HEK293 (cell line): ENCODE results near the gene ZEB2.
A peak's percentile ranks its signal among the peaks of the same experiment; 100 is the strongest.

Experiments
- CTCF ChIA-PET: fragments of 350-600 bp; formaldehyde crosslinking; extraction: SDS; loops from one replicate; lab custom pipeline; 2021; ENCODE audit warnings: antibody characterized with exemption; lab: Yijun Ruan, JAX
- POLR2A ChIA-PET: fragments of 300-600 bp; formaldehyde crosslinking; extraction: SDS; loops from one replicate; lab custom pipeline; 2020; ENCODE audit warnings: antibody characterized with exemption, inconsistent platforms; lab: Yijun Ruan, JAX
- H3K27ac ChIP-seq: fragments of 200-500 bp; sonication (Bioruptor generic); 2 replicates; pipeline ENCODE4 v1.5.1; 2014; ENCODE audit warnings: low read depth, low read length, control low read depth, inconsistent platforms; ENCODE audit errors: extremely low read depth
- H3K36me3 ChIP-seq, 2 experiments: fragments of 200-500 bp in 1 of 2; sonication (Bioruptor generic) in 1 of 2; 1 replicate in 1 of 2; 2 replicates in 1 of 2; pipeline ENCODE4 v1.5.1; 2014 to 2017; ENCODE audit warnings: inconsistent platforms in 2 of 2, low read length in 2 of 2; ENCODE audit not compliant: control insufficient read depth in 2 of 2, insufficient read depth in 1 of 2
- H3K4me1 ChIP-seq: fragments of 200-500 bp; sonication (Bioruptor generic); 2 replicates; pipeline ENCODE4 v1.5.1; 2014; ENCODE audit warnings: mild to moderate bottlenecking, low read length, inconsistent platforms; ENCODE audit not compliant: control insufficient read depth, insufficient read depth
- H3K4me3 ChIP-seq: 2 replicates; pipeline ENCODE4 v1.5.1; 2011; ENCODE audit warnings: low read depth, mild to moderate bottlenecking, control low read depth, low read length, moderate library complexity
- H3K9me3 ChIP-seq: fragments of 200-500 bp; sonication (Bioruptor generic); 2 replicates; pipeline ENCODE4 v1.5.1; 2014; ENCODE audit warnings: low read depth, low read length, inconsistent platforms; ENCODE audit not compliant: control insufficient read depth, insufficient read depth
- HOXD13 ChIP-seq: sonication (generic); formaldehyde crosslinking; IDR thresholded peaks from 2 replicates; pipeline ENCODE4 v1.8.0; 2022; ENCODE audit warnings: missing genetic modification reagents, borderline replicate concordance
- TRIM28 ChIP-seq: IDR thresholded peaks from 2 replicates; pipeline ENCODE4 v1.6.1; 2011; ENCODE audit warnings: low read length, control low read depth, borderline replicate concordance
- ZBTB1 ChIP-seq: fragments of 450-650 bp; formaldehyde crosslinking; IDR thresholded peaks from 2 replicates; pipeline ENCODE4 v1.5.1; 2016; ENCODE audit warnings: missing biosample characterization, missing genetic modification characterization
- ZBTB8A ChIP-seq: fragments of 450-650 bp; formaldehyde crosslinking; IDR thresholded peaks from 2 replicates; pipeline ENCODE4 v1.5.1; 2016; ENCODE audit warnings: missing biosample characterization, missing genetic modification characterization
- ZNF292 ChIP-seq: fragments of 450-650 bp; formaldehyde crosslinking; IDR thresholded peaks from 2 replicates; pipeline ENCODE4 v1.5.1; 2016; ENCODE audit warnings: low read depth, missing biosample characterization, missing genetic modification characterization, borderline replicate concordance
- ZNF335 ChIP-seq: fragments of 450-650 bp; formaldehyde crosslinking; conservative IDR thresholded peaks from 2 replicates; pipeline ENCODE4 v1.5.1; 2016; ENCODE audit warnings: missing biosample characterization, missing genetic modification characterization
- ZNF341 ChIP-seq: fragments of 450-650 bp; formaldehyde crosslinking; IDR thresholded peaks from 2 replicates; pipeline ENCODE4; 2016; ENCODE audit warnings: low read depth, missing biosample characterization, missing genetic modification characterization
- ZNF416 ChIP-seq: fragments of 450-650 bp; formaldehyde crosslinking; IDR thresholded peaks from 2 replicates; pipeline ENCODE4 v1.5.1; 2016; ENCODE audit warnings: missing biosample characterization, missing genetic modification characterization
- ZNF561 ChIP-seq: fragments of 450-650 bp; IDR thresholded peaks from 2 replicates; pipeline ENCODE4 v1.5.1; 2018; ENCODE audit warnings: missing biosample characterization, missing genetic modification characterization, borderline replicate concordance
- ZNF596 ChIP-seq: fragments of 450-650 bp; IDR thresholded peaks from 2 replicates; pipeline ENCODE4 v1.5.0; 2018; ENCODE audit warnings: missing biosample characterization, mild to moderate bottlenecking, missing genetic modification characterization, moderate library complexity
- ZNF610 ChIP-seq: fragments of 450-650 bp; formaldehyde crosslinking; IDR thresholded peaks from 2 replicates; pipeline ENCODE4 v1.5.1; 2016; ENCODE audit warnings: missing biosample characterization, missing genetic modification characterization, borderline replicate concordance
- ZNF624 ChIP-seq: fragments of 450-650 bp; formaldehyde crosslinking; IDR thresholded peaks from 2 replicates; pipeline ENCODE4 v1.5.1; 2017; ENCODE audit warnings: missing biosample characterization, missing genetic modification characterization
- ZNF626 ChIP-seq: fragments of 450-650 bp; sonication (Bioruptor Pico); formaldehyde crosslinking; IDR thresholded peaks from 2 replicates; pipeline ENCODE4 v1.5.1; 2018; ENCODE audit warnings: missing biosample characterization, missing genetic modification characterization, inconsistent platforms
- ZNF830 ChIP-seq: fragments of 450-650 bp; IDR thresholded peaks from 2 replicates; pipeline ENCODE4 v1.5.0; 2018; ENCODE audit warnings: missing biosample characterization, missing genetic modification characterization, low read depth, mild to moderate bottlenecking, moderate library complexity
- ZNF843 ChIP-seq: fragments of 450-650 bp; formaldehyde crosslinking; IDR thresholded peaks from 2 replicates; pipeline ENCODE4 v1.5.1; 2016; ENCODE audit warnings: missing biosample characterization, missing genetic modification characterization
- TF ChIP-seq, protein P1 (sequence below): fragments of 450-650 bp; formaldehyde crosslinking; conservative IDR thresholded peaks from 2 replicates; pipeline ENCODE4 v1.5.1; 2016; ENCODE audit warnings: low read depth, missing biosample characterization, missing genetic modification characterization
- TF ChIP-seq, protein P2 (sequence below): fragments of 450-650 bp; formaldehyde crosslinking; IDR thresholded peaks from 2 replicates; pipeline ENCODE4 v1.5.1; 2016; ENCODE audit warnings: missing biosample characterization, missing genetic modification characterization
- TF ChIP-seq, protein P3 (sequence below): fragments of 450-650 bp; formaldehyde crosslinking; IDR thresholded peaks from 2 replicates; pipeline ENCODE4 v1.5.1; 2016; ENCODE audit warnings: missing biosample characterization, missing genetic modification characterization, low read depth

Gene ZEB2

DNA sequence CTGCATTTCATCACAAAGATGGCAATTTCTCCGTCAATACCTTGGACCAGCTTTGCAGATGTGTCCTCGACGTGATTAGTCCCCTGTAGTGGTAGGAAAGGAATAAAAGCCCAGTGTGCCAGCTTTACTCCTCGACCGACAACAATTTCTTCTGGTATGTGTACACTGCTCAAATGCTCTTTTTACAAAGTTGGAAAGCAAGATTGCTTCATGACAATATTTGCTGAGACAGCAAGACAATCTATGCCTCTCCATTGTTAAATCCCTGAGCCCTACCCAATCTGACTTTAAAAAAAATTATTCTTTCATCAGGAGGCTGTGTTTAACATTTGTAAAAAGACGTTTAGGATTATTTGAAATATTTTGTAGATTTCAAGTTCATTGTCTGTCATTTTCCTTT, 27.6 kb upstream of the ZEB2 start:
- CTCF ChIA-PET, result no interaction called here

DNA sequence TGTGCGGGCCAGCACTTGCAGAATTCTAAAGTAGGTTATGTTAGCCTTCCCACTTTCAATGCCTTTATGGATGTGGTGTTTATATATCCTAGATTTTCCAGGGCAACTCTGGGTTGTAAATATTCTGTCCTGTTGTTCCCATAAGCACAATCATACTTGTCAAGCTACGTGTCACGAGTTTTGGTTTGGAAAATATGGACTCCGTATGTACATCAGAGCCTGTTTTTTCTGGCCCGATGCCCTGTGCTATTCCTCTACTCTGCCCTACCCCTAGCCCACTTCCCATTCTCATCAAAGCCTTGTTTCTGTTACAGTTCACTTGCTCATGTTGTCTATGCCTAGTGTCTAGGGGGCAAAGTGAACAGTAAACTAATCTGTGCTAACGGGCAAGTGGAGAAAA, 27.0 kb upstream of the ZEB2 start:
- TF ChIP-seq TRIM28 (peak; percentile 57; the same call in 1 of the 2 replicates), ZNF341 (tag by site-specific recombination) (peak; percentile 70), ZBTB8A (0 out of 2 replicates have a peak, but pooled peaks have one; percentile 14), ZNF596 (tag by site-specific recombination) (no peak)
- TF ChIP-seq, all 188 proteins: peak for 3

More for the DNA sequence above, 27.6 kb upstream of the ZEB2 start:
- H3K9me3 ChIP-seq, result no peaks in the 10 kb centered on the region
- no peaks in the 10 kb centered on the region for H3K36me3 ChIP-seq
- POLR2A ChIA-PET, result no interaction called here
- TF ChIP-seq ZBTB1 (tag by site-specific recombination) (no peak), ZNF626 (no peak), ZNF610 (tag by site-specific recombination) (no peak), ZNF292 (tag by site-specific recombination) (no peak), ZNF335 (tag by site-specific recombination) (no peak), HOXD13 (CRISPR knock-in tag) (no peak), ZNF830 (tag by site-specific recombination) (no peak), ZNF416 (tag by site-specific recombination) (no peak), ZBTB8A (no peak), ZNF561 (tag by site-specific recombination) (no peak), ZNF843 (no peak), ZNF624 (tag by site-specific recombination) (no peak)
- TF ChIP-seq, protein P1, sequence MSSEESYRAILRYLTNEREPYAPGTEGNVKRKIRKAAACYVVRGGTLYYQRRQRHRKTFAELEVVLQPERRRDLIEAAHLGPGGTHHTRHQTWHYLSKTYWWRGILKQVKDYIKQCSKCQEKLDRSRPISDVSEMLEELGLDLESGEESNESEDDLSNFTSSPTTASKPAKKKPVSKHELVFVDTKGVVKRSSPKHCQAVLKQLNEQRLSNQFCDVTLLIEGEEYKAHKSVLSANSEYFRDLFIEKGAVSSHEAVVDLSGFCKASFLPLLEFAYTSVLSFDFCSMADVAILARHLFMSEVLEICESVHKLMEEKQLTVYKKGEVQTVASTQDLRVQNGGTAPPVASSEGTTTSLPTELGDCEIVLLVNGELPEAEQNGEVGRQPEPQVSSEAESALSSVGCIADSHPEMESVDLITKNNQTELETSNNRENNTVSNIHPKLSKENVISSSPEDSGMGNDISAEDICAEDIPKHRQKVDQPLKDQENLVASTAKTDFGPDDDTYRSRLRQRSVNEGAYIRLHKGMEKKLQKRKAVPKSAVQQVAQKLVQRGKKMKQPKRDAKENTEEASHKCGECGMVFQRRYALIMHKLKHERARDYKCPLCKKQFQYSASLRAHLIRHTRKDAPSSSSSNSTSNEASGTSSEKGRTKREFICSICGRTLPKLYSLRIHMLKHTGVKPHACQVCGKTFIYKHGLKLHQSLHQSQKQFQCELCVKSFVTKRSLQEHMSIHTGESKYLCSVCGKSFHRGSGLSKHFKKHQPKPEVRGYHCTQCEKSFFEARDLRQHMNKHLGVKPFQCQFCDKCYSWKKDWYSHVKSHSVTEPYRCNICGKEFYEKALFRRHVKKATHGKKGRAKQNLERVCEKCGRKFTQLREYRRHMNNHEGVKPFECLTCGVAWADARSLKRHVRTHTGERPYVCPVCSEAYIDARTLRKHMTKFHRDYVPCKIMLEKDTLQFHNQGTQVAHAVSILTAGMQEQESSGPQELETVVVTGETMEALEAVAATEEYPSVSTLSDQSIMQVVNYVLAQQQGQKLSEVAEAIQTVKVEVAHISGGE, result no peak
- TF ChIP-seq, protein P2, sequence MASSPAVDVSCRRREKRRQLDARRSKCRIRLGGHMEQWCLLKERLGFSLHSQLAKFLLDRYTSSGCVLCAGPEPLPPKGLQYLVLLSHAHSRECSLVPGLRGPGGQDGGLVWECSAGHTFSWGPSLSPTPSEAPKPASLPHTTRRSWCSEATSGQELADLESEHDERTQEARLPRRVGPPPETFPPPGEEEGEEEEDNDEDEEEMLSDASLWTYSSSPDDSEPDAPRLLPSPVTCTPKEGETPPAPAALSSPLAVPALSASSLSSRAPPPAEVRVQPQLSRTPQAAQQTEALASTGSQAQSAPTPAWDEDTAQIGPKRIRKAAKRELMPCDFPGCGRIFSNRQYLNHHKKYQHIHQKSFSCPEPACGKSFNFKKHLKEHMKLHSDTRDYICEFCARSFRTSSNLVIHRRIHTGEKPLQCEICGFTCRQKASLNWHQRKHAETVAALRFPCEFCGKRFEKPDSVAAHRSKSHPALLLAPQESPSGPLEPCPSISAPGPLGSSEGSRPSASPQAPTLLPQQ (tag by site-specific recombination), result no peak
- TF ChIP-seq, protein P3, sequence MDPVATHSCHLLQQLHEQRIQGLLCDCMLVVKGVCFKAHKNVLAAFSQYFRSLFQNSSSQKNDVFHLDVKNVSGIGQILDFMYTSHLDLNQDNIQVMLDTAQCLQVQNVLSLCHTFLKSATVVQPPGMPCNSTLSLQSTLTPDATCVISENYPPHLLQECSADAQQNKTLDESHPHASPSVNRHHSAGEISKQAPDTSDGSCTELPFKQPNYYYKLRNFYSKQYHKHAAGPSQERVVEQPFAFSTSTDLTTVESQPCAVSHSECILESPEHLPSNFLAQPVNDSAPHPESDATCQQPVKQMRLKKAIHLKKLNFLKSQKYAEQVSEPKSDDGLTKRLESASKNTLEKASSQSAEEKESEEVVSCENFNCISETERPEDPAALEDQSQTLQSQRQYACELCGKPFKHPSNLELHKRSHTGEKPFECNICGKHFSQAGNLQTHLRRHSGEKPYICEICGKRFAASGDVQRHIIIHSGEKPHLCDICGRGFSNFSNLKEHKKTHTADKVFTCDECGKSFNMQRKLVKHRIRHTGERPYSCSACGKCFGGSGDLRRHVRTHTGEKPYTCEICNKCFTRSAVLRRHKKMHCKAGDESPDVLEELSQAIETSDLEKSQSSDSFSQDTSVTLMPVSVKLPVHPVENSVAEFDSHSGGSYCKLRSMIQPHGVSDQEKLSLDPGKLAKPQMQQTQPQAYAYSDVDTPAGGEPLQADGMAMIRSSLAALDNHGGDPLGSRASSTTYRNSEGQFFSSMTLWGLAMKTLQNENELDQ (tag by site-specific recombination), result no peak
- H3K27ac ChIP-seq, result no peak overlapping the region
- peaks cover 7% of the 10 kb centered on the region for H3K4me1 ChIP-seq
- no peak overlapping the region for H3K4me3 ChIP-seq

More for the DNA sequence above, 27.0 kb upstream of the ZEB2 start:
- no peaks in the 10 kb centered on the region for H3K36me3 ChIP-seq
- H3K27ac ChIP-seq, result no peak overlapping the region
- no peak overlapping the region for H3K4me3 ChIP-seq
- H3K9me3 ChIP-seq, result no peaks in the 10 kb centered on the region
- CTCF ChIA-PET, result no interaction called here
- peaks cover 7% of the 10 kb centered on the region for H3K4me1 ChIP-seq
- POLR2A ChIA-PET, result no interaction called here
